ENCODE results near the gene FLYWCH2.

DNA sequence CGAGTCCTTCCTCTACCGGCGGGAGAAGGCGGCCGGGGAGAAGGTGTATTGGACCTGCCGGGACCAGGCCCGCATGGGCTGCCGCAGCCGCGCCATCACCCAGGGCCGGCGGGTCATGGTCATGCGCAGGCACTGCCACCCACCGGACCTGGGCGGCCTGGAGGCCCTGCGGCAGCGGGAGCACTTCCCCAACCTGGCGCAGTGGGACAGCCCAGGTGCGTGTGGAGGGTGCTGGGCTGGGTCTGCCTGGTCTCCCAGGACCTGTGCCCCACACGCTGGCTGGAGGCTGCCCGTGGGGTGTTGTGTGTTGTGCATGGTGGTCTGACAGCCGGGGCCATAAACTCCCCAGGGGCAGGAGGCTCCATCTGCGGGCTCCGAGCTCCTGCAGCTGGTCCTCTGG is 54.2 kb downstream of the FLYWCH2 start:
- TF ChIP-seq, protein P1, sequence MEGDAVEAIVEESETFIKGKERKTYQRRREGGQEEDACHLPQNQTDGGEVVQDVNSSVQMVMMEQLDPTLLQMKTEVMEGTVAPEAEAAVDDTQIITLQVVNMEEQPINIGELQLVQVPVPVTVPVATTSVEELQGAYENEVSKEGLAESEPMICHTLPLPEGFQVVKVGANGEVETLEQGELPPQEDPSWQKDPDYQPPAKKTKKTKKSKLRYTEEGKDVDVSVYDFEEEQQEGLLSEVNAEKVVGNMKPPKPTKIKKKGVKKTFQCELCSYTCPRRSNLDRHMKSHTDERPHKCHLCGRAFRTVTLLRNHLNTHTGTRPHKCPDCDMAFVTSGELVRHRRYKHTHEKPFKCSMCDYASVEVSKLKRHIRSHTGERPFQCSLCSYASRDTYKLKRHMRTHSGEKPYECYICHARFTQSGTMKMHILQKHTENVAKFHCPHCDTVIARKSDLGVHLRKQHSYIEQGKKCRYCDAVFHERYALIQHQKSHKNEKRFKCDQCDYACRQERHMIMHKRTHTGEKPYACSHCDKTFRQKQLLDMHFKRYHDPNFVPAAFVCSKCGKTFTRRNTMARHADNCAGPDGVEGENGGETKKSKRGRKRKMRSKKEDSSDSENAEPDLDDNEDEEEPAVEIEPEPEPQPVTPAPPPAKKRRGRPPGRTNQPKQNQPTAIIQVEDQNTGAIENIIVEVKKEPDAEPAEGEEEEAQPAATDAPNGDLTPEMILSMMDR (IDR thresholded peaks at IDR 0.05) = no peak
- no peak for TF ChIP-seq POLR2A (IDR thresholded peaks at IDR 0.05)

All from prostate gland (tissue), 2 donors.